ENCODE results near the gene SNX3.

The SNX3 gene

GRCh38 chr6:108180266-108180665 lies 80.6 kb downstream of the SNX3 start:
- ATAC-seq, result no peak
- TF ChIP-seq ZNF565 (CRISPR knock-in tag; conservative IDR thresholded peaks at IDR 0.05; ENCODE audit: low read depth) (no peak), CREB5 (CRISPR knock-in tag; IDR thresholded peaks at IDR 0.05; ENCODE audit: low read depth) (no peak), ISL1 (CRISPR knock-in tag; IDR thresholded peaks at IDR 0.05) (no peak), ESRRG (CRISPR knock-in tag; IDR thresholded peaks at IDR 0.05) (no peak), TOX (CRISPR knock-in tag; IDR thresholded peaks at IDR 0.05; ENCODE audit: borderline replicate concordance) (no peak), ZFP30 (CRISPR knock-in tag; IDR thresholded peaks at IDR 0.05) (no peak), SNAI2 (CRISPR knock-in tag; IDR thresholded peaks at IDR 0.05) (no peak), OSR1 (CRISPR knock-in tag; IDR thresholded peaks at IDR 0.05) (no peak), ZFP3 (CRISPR knock-in tag; IDR thresholded peaks at IDR 0.05) (no peak), ARNTL (CRISPR knock-in tag; IDR thresholded peaks at IDR 0.05; ENCODE audit: borderline replicate concordance, low read depth) (no peak), CSDC2 (CRISPR knock-in tag; IDR thresholded peaks at IDR 0.05) (no peak), RARB (CRISPR knock-in tag; IDR thresholded peaks at IDR 0.05) (no peak), BACH2 (CRISPR knock-in tag; IDR thresholded peaks at IDR 0.05; ENCODE audit: borderline replicate concordance) (no peak), ZC3H10 (CRISPR knock-in tag; IDR thresholded peaks at IDR 0.05) (no peak)
- TF ChIP-seq, protein P1, sequence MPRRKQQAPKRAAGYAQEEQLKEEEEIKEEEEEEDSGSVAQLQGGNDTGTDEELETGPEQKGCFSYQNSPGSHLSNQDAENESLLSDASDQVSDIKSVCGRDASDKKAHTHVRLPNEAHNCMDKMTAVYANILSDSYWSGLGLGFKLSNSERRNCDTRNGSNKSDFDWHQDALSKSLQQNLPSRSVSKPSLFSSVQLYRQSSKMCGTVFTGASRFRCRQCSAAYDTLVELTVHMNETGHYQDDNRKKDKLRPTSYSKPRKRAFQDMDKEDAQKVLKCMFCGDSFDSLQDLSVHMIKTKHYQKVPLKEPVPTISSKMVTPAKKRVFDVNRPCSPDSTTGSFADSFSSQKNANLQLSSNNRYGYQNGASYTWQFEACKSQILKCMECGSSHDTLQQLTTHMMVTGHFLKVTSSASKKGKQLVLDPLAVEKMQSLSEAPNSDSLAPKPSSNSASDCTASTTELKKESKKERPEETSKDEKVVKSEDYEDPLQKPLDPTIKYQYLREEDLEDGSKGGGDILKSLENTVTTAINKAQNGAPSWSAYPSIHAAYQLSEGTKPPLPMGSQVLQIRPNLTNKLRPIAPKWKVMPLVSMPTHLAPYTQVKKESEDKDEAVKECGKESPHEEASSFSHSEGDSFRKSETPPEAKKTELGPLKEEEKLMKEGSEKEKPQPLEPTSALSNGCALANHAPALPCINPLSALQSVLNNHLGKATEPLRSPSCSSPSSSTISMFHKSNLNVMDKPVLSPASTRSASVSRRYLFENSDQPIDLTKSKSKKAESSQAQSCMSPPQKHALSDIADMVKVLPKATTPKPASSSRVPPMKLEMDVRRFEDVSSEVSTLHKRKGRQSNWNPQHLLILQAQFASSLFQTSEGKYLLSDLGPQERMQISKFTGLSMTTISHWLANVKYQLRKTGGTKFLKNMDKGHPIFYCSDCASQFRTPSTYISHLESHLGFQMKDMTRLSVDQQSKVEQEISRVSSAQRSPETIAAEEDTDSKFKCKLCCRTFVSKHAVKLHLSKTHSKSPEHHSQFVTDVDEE (CRISPR knock-in tag; IDR thresholded peaks at IDR 0.05), result no peak
- TF ChIP-seq, protein P2, sequence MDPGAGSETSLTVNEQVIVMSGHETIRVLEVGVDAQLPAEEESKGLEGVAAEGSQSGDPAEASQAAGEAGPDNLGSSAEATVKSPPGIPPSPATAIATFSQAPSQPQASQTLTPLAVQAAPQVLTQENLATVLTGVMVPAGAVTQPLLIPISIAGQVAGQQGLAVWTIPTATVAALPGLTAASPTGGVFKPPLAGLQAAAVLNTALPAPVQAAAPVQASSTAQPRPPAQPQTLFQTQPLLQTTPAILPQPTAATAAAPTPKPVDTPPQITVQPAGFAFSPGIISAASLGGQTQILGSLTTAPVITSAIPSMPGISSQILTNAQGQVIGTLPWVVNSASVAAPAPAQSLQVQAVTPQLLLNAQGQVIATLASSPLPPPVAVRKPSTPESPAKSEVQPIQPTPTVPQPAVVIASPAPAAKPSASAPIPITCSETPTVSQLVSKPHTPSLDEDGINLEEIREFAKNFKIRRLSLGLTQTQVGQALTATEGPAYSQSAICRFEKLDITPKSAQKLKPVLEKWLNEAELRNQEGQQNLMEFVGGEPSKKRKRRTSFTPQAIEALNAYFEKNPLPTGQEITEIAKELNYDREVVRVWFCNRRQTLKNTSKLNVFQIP (CRISPR knock-in tag; IDR thresholded peaks at IDR 0.05; ENCODE audit: borderline replicate concordance, low read depth), result no peak
- TF ChIP-seq, protein P3, sequence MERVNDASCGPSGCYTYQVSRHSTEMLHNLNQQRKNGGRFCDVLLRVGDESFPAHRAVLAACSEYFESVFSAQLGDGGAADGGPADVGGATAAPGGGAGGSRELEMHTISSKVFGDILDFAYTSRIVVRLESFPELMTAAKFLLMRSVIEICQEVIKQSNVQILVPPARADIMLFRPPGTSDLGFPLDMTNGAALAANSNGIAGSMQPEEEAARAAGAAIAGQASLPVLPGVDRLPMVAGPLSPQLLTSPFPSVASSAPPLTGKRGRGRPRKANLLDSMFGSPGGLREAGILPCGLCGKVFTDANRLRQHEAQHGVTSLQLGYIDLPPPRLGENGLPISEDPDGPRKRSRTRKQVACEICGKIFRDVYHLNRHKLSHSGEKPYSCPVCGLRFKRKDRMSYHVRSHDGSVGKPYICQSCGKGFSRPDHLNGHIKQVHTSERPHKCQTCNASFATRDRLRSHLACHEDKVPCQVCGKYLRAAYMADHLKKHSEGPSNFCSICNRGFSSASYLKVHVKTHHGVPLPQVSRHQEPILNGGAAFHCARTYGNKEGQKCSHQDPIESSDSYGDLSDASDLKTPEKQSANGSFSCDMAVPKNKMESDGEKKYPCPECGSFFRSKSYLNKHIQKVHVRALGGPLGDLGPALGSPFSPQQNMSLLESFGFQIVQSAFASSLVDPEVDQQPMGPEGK (CRISPR knock-in tag; IDR thresholded peaks at IDR 0.05; ENCODE audit: borderline replicate concordance), result no peak

- TF ChIP-seq RARB (CRISPR knock-in tag; IDR thresholded peaks at IDR 0.05), result no peak
- TF ChIP-seq TCF4 (CRISPR knock-in tag; IDR thresholded peaks at IDR 0.05; ENCODE audit: borderline replicate concordance), result no peak
- no peak for TF ChIP-seq BACH2 (CRISPR knock-in tag; IDR thresholded peaks at IDR 0.05; ENCODE audit: borderline replicate concordance)
- TF ChIP-seq ZC3H10 (CRISPR knock-in tag; IDR thresholded peaks at IDR 0.05), result no peak
- TF ChIP-seq TOX (CRISPR knock-in tag; IDR thresholded peaks at IDR 0.05; ENCODE audit: borderline replicate concordance), result no peak
- TF ChIP-seq ZNF8 (CRISPR knock-in tag; IDR thresholded peaks at IDR 0.05), result no peak
- no peak for TF ChIP-seq ESRRG (CRISPR knock-in tag; IDR thresholded peaks at IDR 0.05)
- TF ChIP-seq, protein P2 (CRISPR knock-in tag; IDR thresholded peaks at IDR 0.05; ENCODE audit: borderline replicate concordance, low read depth), result no peak
- no peak for ATAC-seq
Observed at GRCh38 chr6:108179741-108180140, 81.1 kb downstream of the SNX3 start.

DNA sequence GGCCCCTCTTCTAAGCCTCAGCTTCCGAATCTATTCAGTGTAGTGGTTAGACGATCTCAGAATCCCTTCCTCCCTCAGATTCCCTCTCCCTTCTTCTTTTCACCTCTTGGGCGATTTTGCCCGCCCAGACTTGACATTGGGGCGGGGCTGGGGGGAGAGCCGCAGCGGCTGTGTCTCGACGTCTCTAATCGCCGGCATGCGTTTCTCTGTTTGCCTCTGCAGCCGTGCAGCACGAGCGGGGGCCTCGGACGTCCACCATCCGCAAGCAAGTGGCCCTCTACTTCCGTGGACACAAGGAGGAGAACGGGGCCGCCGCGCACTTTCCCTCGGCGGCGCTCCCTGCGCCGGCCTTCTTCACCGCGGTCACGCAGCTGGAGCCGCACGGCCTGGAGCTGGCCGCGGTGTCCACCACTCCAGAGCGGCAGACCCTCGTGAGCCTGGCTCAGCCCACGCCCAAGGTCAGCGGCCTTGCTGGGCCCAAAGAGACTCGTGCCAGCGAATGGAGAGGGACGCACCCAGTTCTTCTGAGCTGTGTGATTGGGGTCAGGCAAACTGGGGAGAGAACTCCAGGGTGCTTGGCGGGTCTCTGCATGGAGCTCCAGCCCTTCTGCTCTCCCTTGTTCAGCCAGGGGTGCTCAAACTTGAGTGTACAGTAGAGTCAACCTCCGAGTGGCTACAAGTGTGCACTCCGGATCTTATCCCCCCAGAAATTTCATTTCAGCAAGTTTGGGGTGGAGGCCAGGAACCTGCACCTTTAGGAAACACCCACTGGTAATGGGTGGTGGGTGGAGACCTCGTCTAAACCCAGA lies 84.4 kb downstream of the SNX3 start:
- ATAC-seq, result no peak
- TF ChIP-seq, protein P1 (CRISPR knock-in tag; IDR thresholded peaks at IDR 0.05), result no peak
- TF ChIP-seq, protein P3 (CRISPR knock-in tag; IDR thresholded peaks at IDR 0.05; ENCODE audit: borderline replicate concordance), result no peak
- TF ChIP-seq ARNTL (CRISPR knock-in tag; IDR thresholded peaks at IDR 0.05; ENCODE audit: borderline replicate concordance, low read depth), result no peak
- no peak for TF ChIP-seq GLIS3 (CRISPR knock-in tag; IDR thresholded peaks at IDR 0.05)
- TF ChIP-seq CREB5 (CRISPR knock-in tag; IDR thresholded peaks at IDR 0.05; ENCODE audit: low read depth), result no peak
- no peak for TF ChIP-seq ESRRG (CRISPR knock-in tag; IDR thresholded peaks at IDR 0.05)
- no peak for TF ChIP-seq RARB (CRISPR knock-in tag; IDR thresholded peaks at IDR 0.05)

All from SK-N-SH treated with all-trans-retinoic acid at 6 μM for 48 hours (cell line).